Measurements from ENCODE around the gene NKIRAS1. TPM values are rescaled to one million over a fixed set of nuclear protein-coding genes. Genes with fewer than 3 reads are reported as not detected.

The NKIRAS1 gene
- total RNA-seq, 4 donors from 2014 or later: 23.4 to 29.4 (median 26.8) TPM

DNA sequence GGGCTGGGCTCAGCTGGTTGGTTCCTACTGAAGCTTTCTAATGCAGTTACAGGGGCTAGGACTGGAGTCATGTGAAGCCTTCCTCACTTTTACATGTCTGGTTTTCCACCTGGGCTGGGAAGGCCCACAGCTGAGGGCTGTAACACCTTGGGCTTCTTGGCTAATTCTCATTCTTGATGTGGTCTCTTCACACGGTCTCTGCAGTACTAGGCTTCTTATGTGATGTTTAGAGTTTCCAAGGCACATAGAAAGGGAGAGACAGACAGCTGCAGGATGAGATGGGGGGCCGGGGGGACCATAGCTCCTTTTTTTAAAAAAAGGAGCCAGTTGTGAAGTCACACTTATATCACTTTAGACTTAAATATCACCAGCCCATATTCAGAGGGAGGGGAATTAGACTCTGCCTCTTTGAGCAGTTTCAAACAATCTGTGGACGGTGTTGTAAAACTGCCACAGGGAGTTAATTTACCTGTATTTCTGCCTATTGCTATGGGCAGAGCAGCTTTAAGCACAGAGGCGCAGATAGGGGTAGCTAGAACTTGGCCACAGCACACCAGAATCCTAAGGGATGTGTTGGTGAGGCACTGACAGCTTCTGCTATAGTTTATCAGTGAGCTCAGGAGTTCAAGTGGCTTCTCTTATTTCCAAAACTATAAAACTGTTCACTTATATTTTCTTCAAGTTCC is 46.7 kb downstream of the NKIRAS1 start:
- no peak for TF ChIP-seq EP300 (IDR thresholded peaks at IDR 0.05)
- H3K4me3 ChIP-seq: no peak overlapping the region
- intact Hi-C loops (cut with DNase I): no loop called here
- H3K36me3 ChIP-seq: no peaks in the 10 kb centered on the region
- H3K27me3 ChIP-seq: no peaks in the 10 kb centered on the region
- no peak for DNase-seq (ENCODE audit: extremely low spot score)
- no peaks in the 10 kb centered on the region for H3K9me3 ChIP-seq
- no peak overlapping the region for H3K27ac ChIP-seq (replicated peaks in 1 of 4)
- H3K4me1 ChIP-seq: peaks cover 50 to 66% (median 60%) of the 10 kb centered on the region in 4 donors
- WGBS: 85% methylated on average over 4 of the region's 4 CpGs

DNA sequence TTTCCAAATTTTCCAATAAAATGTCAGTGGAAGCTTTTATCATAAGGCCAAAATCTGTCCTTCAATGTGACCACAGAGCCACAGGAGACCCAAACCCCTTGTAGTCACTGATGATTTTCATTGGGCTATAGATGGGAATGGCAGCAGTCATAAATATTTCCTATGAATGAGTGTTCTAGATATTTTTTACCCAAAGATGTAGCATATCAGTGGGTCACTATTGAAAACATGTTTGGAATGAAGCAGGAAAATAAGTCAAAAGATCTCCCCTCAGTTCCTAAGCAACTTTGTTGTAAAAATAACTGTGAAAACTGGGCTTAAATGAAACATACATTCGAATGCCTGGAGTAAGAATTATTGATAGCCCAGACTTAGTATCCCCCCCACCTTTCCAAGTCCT is 49.0 kb downstream of the NKIRAS1 start:
- intact Hi-C loops (cut with DNase I): no loop called here
- TF ChIP-seq POLR2AphosphoS5 (IDR thresholded peaks at IDR 0.05) (no peak), EP300 (IDR thresholded peaks at IDR 0.05) (no peak), CTCF (IDR thresholded peaks at IDR 0.05) (no peak), POLR2A (IDR thresholded peaks at IDR 0.05; ENCODE audit: low read depth) (no peak)
- peaks cover 47 to 59% (median 51%) of the 10 kb centered on the region in 4 donors for H3K4me1 ChIP-seq

DNA sequence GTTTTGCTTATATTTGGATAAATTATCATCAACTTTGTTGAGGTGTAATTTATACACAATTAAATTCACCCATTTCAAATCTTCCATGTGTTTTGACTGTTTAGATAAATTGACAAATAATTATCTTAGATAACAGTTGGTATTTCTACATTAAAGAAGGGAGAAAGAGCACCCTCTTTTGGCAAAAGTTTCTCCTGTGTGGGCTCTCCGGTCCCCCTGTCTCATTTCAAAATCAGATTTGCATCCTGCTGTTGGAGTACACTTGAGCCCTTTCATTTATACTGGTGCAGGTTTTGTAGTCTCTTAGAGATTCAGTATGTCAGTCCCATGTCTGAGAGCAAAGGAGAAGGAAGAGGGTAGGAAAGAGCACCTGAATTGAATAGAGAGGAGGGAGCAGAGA is 49.4 kb downstream of the NKIRAS1 start:
- Histone ChIP-seq H3K27me3 (no peaks in the 10 kb centered on the region), H3K4me1 (peaks cover 44 to 58% (median 51%) of the 10 kb centered on the region in 4 donors), H3K9me3 (no peaks in the 10 kb centered on the region), H3K36me3 (no peaks in the 10 kb centered on the region), H3K27ac (replicated peaks in 1 of 4) (no peak overlapping the region), H3K4me3 (no peak overlapping the region)
- intact Hi-C loops (cut with DNase I): no loop called here
- no peak for TF ChIP-seq EP300 (IDR thresholded peaks at IDR 0.05)
- no peak for TF ChIP-seq POLR2A (IDR thresholded peaks at IDR 0.05; ENCODE audit: low read depth)
- TF ChIP-seq CTCF (IDR thresholded peaks at IDR 0.05): peak in 1 of 3 experiments; percentile 7
- no peak for TF ChIP-seq POLR2AphosphoS5 (IDR thresholded peaks at IDR 0.05)
- DNase-seq (ENCODE audit: extremely low spot score): no peak
- WGBS: 67% methylated on average over 1 of the region's 1 CpG

More for the DNA sequence above, 49.0 kb downstream of the NKIRAS1 start:
- Histone ChIP-seq H3K9me3 (no peaks in the 10 kb centered on the region), H3K27me3 (no peaks in the 10 kb centered on the region), H3K36me3 (no peaks in the 10 kb centered on the region), H3K4me3 (no peak overlapping the region), H3K27ac (replicated peaks in 1 of 4) (no peak overlapping the region)
- WGBS: 93% methylated on average over 1 of the region's 1 CpG
- DNase-seq (ENCODE audit: extremely low spot score): no peak

DNA sequence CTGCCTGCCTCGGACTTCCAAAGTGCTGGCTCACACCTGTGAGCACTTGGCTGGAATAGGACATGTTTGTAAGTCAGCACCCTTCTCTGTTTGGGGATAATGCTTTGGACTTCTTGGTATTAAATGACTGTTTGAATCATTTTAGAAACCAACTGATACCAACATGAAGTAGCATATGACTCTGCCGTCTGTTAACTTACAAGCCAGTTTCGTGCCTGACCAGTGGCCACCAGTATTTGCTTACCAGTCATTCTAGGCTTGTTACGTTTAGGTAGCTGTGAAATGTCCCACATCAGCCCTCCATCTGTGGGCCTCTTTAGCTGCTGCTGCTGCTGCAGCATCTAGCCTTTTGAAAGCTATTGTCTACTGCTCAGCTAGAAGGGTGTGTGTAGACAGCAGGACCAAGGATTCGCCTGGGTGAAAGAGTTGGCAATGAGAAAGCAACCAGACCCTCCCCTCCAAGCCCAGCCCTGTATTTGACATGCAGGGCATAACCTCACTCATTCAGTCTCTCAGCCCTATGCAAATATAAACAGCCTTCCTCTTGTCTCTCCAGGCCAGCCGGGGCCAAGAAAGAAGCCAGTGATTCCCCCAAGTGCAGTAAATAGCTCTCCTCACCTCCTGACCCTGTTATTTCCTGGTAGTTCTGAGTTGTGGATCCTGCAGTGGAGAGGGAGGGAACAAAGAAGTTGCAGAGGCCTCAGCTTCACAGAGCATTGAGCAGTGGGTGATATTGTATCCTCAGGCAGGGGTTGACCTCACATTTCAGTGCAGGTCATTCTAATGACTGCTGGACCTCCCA is 51.0 kb downstream of the NKIRAS1 start:
- H3K4me1 ChIP-seq: peaks cover 44 to 68% (median 51%) of the 10 kb centered on the region in 4 donors
- peaks cover 0 to 7% (median 0%) of the 10 kb centered on the region in 4 donors for H3K36me3 ChIP-seq
- H3K27me3 ChIP-seq: no peaks in the 10 kb centered on the region
- no peaks in the 10 kb centered on the region for H3K9me3 ChIP-seq
- no peak overlapping the region for H3K4me3 ChIP-seq
- TF ChIP-seq CTCF (IDR thresholded peaks at IDR 0.05) (no peak), POLR2AphosphoS5 (IDR thresholded peaks at IDR 0.05) (no peak), POLR2A (IDR thresholded peaks at IDR 0.05; ENCODE audit: low read depth) (no peak), EP300 (IDR thresholded peaks at IDR 0.05) (no peak)
- no peak for DNase-seq (ENCODE audit: extremely low spot score)
- peak overlapping the region in 1 of 4 donors; percentile 2 for H3K27ac ChIP-seq (replicated peaks in 1 of 4)
- intact Hi-C loops (cut with DNase I): no loop called here
- 60% methylated on average over 6 of the region's 6 CpGs for WGBS

GRCh38 chr3:23864931-23865330 is 51.9 kb downstream of the NKIRAS1 start:
- DNase-seq (ENCODE audit: extremely low spot score): no peak
- WGBS: 86% methylated on average over 1 of the region's 1 CpG
- Histone ChIP-seq H3K4me1 (peaks cover 42 to 69% (median 51%) of the 10 kb centered on the region in 4 donors), H3K36me3 (peaks cover 0 to 7% (median 0%) of the 10 kb centered on the region in 4 donors), H3K27me3 (no peaks in the 10 kb centered on the region), H3K9me3 (no peaks in the 10 kb centered on the region), H3K4me3 (no peak overlapping the region), H3K27ac (replicated peaks in 1 of 4) (peak overlapping the region in 1 of 4 donors; percentile 27)
- intact Hi-C loops (cut with DNase I): no loop called here
- TF ChIP-seq CTCF (IDR thresholded peaks at IDR 0.05) (no peak), POLR2A (IDR thresholded peaks at IDR 0.05; ENCODE audit: low read depth) (no peak), EP300 (IDR thresholded peaks at IDR 0.05) (no peak), POLR2AphosphoS5 (IDR thresholded peaks at IDR 0.05) (no peak)

Data from esophagus muscularis mucosa (tissue), 4 donors.